ENCODE measurements around the gene ATG10.

DNA sequence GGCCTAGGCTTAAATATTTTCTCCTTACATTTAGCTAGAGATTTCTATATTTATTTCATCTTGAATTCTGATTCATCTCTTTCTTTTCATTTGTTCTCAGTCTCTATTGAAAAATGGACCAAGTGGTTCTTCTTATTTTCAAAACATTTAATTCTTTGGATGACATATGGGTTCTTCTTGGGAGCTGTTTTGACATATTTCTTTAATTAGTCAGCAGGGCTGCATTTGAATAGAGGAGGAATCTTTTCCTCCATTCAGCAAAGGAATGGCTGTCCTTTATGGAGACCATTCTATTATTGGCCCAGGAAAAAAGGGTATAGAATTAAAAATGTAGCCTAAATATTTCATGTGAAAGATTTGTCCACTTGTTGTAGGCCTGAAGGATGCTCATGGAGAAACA, 196.5 kb downstream of the ATG10 start:
- TF ChIP-seq NFIC (IDR thresholded peaks at IDR 0.05; ENCODE audit: borderline replicate concordance) (no peak), RCOR1 (IDR thresholded peaks at IDR 0.05; ENCODE audit: low read length) (no peak), SIN3A (IDR thresholded peaks at IDR 0.05; ENCODE audit: borderline replicate concordance, low read depth, low read length) (no peak)
- TF ChIP-seq, protein P1, sequence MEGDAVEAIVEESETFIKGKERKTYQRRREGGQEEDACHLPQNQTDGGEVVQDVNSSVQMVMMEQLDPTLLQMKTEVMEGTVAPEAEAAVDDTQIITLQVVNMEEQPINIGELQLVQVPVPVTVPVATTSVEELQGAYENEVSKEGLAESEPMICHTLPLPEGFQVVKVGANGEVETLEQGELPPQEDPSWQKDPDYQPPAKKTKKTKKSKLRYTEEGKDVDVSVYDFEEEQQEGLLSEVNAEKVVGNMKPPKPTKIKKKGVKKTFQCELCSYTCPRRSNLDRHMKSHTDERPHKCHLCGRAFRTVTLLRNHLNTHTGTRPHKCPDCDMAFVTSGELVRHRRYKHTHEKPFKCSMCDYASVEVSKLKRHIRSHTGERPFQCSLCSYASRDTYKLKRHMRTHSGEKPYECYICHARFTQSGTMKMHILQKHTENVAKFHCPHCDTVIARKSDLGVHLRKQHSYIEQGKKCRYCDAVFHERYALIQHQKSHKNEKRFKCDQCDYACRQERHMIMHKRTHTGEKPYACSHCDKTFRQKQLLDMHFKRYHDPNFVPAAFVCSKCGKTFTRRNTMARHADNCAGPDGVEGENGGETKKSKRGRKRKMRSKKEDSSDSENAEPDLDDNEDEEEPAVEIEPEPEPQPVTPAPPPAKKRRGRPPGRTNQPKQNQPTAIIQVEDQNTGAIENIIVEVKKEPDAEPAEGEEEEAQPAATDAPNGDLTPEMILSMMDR (IDR thresholded peaks at IDR 0.05): no peak
- TF ChIP-seq, protein P2, sequence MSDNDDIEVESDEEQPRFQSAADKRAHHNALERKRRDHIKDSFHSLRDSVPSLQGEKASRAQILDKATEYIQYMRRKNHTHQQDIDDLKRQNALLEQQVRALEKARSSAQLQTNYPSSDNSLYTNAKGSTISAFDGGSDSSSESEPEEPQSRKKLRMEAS (IDR thresholded peaks at IDR 0.05; ENCODE audit: low read depth): no peak
